Body of pancreas (tissue), 4 donors: ENCODE results near the gene C3orf20.

Experiments
- CTCF ChIP-seq, 7 experiments: fragments of 450-650 bp in 4 of 7; fragments of 200-600 bp in 3 of 7; sonication (generic) in 3 of 7; IDR thresholded peaks; one replicate each; pipeline ENCODE4 v1.5.1; 2016 to 2019; ENCODE audit warnings: antibody characterized with exemption in 7 of 7
- POLR2A ChIP-seq, 3 donors: fragments of 450-650 bp; IDR thresholded peaks; one replicate each; pipeline ENCODE4 v1.6.1; 2016; ENCODE audit warnings: antibody characterized with exemption in 3 of 3, mild to moderate bottlenecking in 2 of 3

GRCh38 chr3:14803101-14803980 lies 128.4 kb downstream of the C3orf20 start:
- TF ChIP-seq CTCF (IDR thresholded peaks at IDR 0.05), result no peak
- TF ChIP-seq POLR2A (IDR thresholded peaks at IDR 0.05), result no peak
